ENCODE measurements around the gene C1S. TPM values are rescaled to one million over a fixed set of nuclear protein-coding genes. Genes with fewer than 3 reads are reported as not detected.

The C1S gene
- total and polyA plus RNA-seq, 10 donors, result 102 to 451 (median 257) TPM

DNA sequence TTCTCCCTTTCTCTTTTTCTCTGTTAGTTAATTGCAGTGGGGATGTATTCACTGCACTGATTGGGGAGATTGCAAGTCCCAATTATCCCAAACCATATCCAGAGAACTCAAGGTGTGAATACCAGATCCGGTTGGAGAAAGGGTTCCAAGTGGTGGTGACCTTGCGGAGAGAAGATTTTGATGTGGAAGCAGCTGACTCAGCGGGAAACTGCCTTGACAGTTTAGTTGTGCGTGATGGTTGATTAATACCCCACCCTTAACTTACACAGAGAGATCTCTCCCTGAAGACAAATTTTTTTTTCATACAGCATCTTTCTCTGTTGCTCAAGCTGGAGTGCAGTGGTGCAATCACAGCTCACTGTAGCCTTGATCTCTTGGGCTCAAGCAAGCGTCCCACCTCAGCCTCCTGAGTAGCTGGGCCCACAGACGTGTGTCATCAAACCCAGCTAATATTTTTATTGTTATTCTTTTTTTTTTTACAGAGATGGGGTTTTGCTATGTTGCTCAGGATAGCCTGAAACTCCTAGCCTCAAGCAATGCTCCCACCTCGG, 4.6 kb downstream of the C1S start:
- H3K9me3 ChIP-seq, result no peaks in the 10 kb centered on the region
- no peak overlapping the region for H3K27ac ChIP-seq
- intact Hi-C loops (cut with DNase I; ENCODE audit: low total_unique reads), result no loop called here
- DNase-seq, result no peak
- peaks cover 0 to 17% (median 1%) of the 10 kb centered on the region in 6 donors for H3K4me1 ChIP-seq
- H3K27me3 ChIP-seq (replicated peaks in 1 of 7), result peaks cover 0 to 5% (median 0%) of the 10 kb centered on the region in 7 donors
- no peak overlapping the region for H3K4me3 ChIP-seq
- TF ChIP-seq POLR2AphosphoS5 (IDR thresholded peaks at IDR 0.05) (no peak), POLR2A (IDR thresholded peaks at IDR 0.05) (no peak)
- TF ChIP-seq, protein P1, sequence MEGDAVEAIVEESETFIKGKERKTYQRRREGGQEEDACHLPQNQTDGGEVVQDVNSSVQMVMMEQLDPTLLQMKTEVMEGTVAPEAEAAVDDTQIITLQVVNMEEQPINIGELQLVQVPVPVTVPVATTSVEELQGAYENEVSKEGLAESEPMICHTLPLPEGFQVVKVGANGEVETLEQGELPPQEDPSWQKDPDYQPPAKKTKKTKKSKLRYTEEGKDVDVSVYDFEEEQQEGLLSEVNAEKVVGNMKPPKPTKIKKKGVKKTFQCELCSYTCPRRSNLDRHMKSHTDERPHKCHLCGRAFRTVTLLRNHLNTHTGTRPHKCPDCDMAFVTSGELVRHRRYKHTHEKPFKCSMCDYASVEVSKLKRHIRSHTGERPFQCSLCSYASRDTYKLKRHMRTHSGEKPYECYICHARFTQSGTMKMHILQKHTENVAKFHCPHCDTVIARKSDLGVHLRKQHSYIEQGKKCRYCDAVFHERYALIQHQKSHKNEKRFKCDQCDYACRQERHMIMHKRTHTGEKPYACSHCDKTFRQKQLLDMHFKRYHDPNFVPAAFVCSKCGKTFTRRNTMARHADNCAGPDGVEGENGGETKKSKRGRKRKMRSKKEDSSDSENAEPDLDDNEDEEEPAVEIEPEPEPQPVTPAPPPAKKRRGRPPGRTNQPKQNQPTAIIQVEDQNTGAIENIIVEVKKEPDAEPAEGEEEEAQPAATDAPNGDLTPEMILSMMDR (IDR thresholded peaks at IDR 0.05 in 8 of 11, conservative IDR thresholded peaks at IDR 0.05 in 3 of 11), result no peak
- 78 to 91% (median 83%) methylated on average over 7 of the region's 7 CpGs for WGBS, 5 donors
- H3K36me3 ChIP-seq, result peaks cover 0 to 47% (median 0%) of the 10 kb centered on the region in 6 donors

DNA sequence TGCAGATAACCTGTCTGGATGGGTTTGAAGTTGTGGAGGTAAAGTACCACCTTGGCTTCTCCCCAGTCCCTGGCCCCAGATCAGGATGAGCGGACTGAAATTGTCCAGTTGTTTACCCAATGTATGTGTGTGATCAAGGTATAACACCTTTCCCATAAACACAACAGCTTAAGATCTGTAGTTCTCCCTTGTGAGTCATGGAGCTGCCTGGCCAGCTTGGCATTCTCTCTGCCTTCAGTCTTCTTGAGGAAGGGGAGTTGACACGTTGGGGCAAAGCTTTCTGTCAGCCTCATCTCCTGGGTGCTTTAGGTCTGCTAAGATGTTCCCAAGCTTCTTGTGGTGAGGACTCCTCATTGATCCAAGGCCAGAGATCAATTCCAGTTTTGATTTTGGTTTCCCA, 6.1 kb downstream of the C1S start:
- Histone ChIP-seq H3K9me3 (no peaks in the 10 kb centered on the region), H3K27ac (no peak overlapping the region), H3K4me1 (peaks cover 0 to 11% (median 0%) of the 10 kb centered on the region in 6 donors), H3K36me3 (peaks cover 0 to 53% (median 0%) of the 10 kb centered on the region in 6 donors), H3K27me3 (replicated peaks in 1 of 7) (no peaks in the 10 kb centered on the region), H3K4me3 (no peak overlapping the region)
- intact Hi-C loops (cut with DNase I; ENCODE audit: low total_unique reads), result no loop called here
- TF ChIP-seq, protein P1 (IDR thresholded peaks at IDR 0.05 in 8 of 11, conservative IDR thresholded peaks at IDR 0.05 in 3 of 11), result no peak
- TF ChIP-seq POLR2A (IDR thresholded peaks at IDR 0.05) (no peak), POLR2AphosphoS5 (IDR thresholded peaks at IDR 0.05) (no peak)
- 85 to 96% (median 91%) methylated on average over 2 of the region's 2 CpGs for WGBS, 5 donors
- no peak for DNase-seq

DNA sequence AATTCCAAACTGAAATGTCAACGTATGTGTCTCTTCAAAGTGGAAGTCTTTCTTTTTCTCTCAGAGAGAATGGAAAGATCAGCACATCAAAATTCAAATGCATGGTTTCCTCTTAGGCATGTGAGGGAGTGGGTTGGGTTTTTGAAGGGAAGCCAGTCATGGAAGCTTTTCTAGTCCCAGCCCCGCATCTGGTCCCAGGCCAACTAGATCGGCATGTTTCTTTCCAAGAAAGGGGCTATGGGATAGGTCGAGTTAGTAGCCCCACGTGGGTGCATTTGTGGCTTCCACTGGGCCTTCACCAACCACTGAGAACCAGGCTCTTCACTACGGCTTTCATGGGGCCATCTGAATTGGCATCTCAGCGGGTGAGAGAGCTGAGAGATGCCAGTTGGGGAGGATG, 6.6 kb downstream of the C1S start:
- Histone ChIP-seq H3K36me3 (peaks cover 0 to 53% (median 0%) of the 10 kb centered on the region in 6 donors), H3K27me3 (replicated peaks in 1 of 7) (no peaks in the 10 kb centered on the region), H3K27ac (peak overlapping the region in 1 of 8 donors; percentile 23), H3K4me3 (no peak overlapping the region), H3K4me1 (peaks cover 0 to 11% (median 0%) of the 10 kb centered on the region in 6 donors), H3K9me3 (no peaks in the 10 kb centered on the region)
- no peak for DNase-seq
- WGBS, 5 donors, result 72 to 80% (median 78%) methylated on average over 6 to 7 of the region's 7 CpGs
- intact Hi-C loops (cut with DNase I; ENCODE audit: low total_unique reads), result no loop called here
- TF ChIP-seq, protein P1 (IDR thresholded peaks at IDR 0.05 in 8 of 11, conservative IDR thresholded peaks at IDR 0.05 in 3 of 11), result no peak
- TF ChIP-seq POLR2A (IDR thresholded peaks at IDR 0.05) (no peak), POLR2AphosphoS5 (IDR thresholded peaks at IDR 0.05) (no peak)

DNA sequence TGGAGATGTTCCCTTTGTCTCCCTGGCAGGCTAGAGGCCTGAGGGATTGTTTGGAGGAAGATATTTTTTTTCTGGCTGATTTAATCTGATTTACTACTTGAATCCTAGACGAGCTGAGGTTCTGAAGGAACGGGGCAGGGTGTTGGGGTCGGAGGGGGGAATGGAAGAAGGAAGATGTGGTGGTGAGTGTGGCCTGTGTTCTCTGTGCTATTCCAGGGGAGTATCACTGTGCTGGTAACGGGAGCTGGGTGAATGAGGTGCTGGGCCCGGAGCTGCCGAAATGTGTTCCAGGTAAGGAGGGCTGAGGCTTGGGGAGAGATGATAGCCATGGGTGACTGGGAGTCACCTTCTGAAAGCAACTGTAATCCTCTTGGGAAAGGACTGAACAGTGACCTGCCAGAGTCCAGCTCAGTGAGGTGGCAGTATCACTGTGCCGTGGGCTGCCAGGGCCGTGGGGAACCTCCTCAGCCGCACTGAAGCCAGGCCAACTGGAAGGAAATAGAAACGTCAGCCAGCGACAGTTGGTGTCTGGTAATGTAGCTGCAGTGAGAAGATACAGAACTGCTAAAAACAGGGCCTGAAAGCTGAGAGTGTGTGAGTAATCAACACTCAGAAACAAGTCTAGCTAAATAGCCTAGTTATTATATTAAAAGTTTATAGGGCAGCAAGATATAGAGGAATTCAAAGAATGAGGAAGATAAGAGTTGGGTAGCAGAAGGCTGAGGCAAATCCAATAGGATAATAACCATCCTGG, 7.9 kb downstream of the C1S start:
- TF ChIP-seq POLR2AphosphoS5 (IDR thresholded peaks at IDR 0.05) (no peak), POLR2A (IDR thresholded peaks at IDR 0.05) (no peak)
- TF ChIP-seq, protein P1 (IDR thresholded peaks at IDR 0.05 in 8 of 11, conservative IDR thresholded peaks at IDR 0.05 in 3 of 11), result no peak
- DNase-seq, result no peak
- intact Hi-C loops (cut with DNase I; ENCODE audit: low total_unique reads), result no loop called here
- Histone ChIP-seq H3K27me3 (replicated peaks in 1 of 7) (no peaks in the 10 kb centered on the region), H3K4me3 (no peak overlapping the region), H3K36me3 (peaks cover 0 to 53% (median 0%) of the 10 kb centered on the region in 6 donors), H3K27ac (peak overlapping the region in 3 of 8 donors; percentile 1 to 29 (median 6)), H3K9me3 (no peaks in the 10 kb centered on the region), H3K4me1 (peaks cover 0 to 11% (median 0%) of the 10 kb centered on the region in 6 donors)
- WGBS, 5 donors, result 49 to 65% (median 56%) methylated on average over 11 of the region's 11 CpGs

Data from spleen (tissue), 11 donors.